A549 (cell line): Measurements from ENCODE around the gene KIAA1755. TPM values are rescaled to one million over a fixed set of nuclear protein-coding genes. Genes with fewer than 3 reads are reported as not detected.
A peak's percentile ranks its signal among the peaks of the same experiment; 100 is the strongest.

Source experiments
- BCL3 ChIP-seq: fragments of >200 bp; sonication (Bioruptor Twin); formaldehyde crosslinking; IDR thresholded peaks from 3 replicates; pipeline ENCODE4 v1.6.1; 2016
- CBX2 ChIP-seq: fragments of 200-600 bp; sonication (generic); IDR thresholded peaks from 2 replicates; pipeline ENCODE4 v1.6.1; 2016; ENCODE audit warnings: low read depth, mild to moderate bottlenecking, borderline replicate concordance
- CHD2 ChIP-seq: fragments of 150-350 bp; IDR thresholded peaks from 2 replicates; pipeline ENCODE4 v1.6.1; 2014; ENCODE audit warnings: low read length; ENCODE audit not compliant: partially characterized antibody
- CHD4 ChIP-seq: fragments of 200-600 bp; sonication (generic); IDR thresholded peaks from 2 replicates; pipeline ENCODE4 v1.6.1; 2016; ENCODE audit warnings: antibody characterized with exemption, mild to moderate bottlenecking, borderline replicate concordance
- EHMT2 ChIP-seq: fragments of 200-600 bp; sonication (generic); IDR thresholded peaks from 2 replicates; pipeline ENCODE4 v1.6.1; 2016; ENCODE audit warnings: antibody characterized with exemption, low read depth, mild to moderate bottlenecking, moderate library complexity
- ELK1 ChIP-seq: fragments of 150-350 bp; IDR thresholded peaks from 2 replicates; pipeline ENCODE4 v1.6.1; 2014; ENCODE audit warnings: low read depth, mild to moderate bottlenecking, low read length
- EP300 ChIP-seq, 2 experiments: fragments of >200 bp; sonication (Bioruptor Twin); formaldehyde crosslinking; IDR thresholded peaks; 2 replicates in 1 of 2; 3 replicates in 1 of 2; pipeline ENCODE4 v1.6.1; 2016 to 2017
- ESRRA ChIP-seq: fragments of 150-350 bp; IDR thresholded peaks from 2 replicates; pipeline ENCODE4 v1.6.1; 2014; ENCODE audit warnings: mild to moderate bottlenecking, low read length, borderline replicate concordance
- FOSB ChIP-seq: fragments of 250-450 bp; sonication (Bioruptor Pico); IDR thresholded peaks from 2 replicates; pipeline ENCODE4 v1.5.0; 2020; ENCODE audit warnings: mild to moderate bottlenecking, moderate library complexity
- FOXS1 ChIP-seq: fragments of 250-450 bp; sonication (Bioruptor Pico); IDR thresholded peaks from 2 replicates; pipeline ENCODE4 v1.5.0; 2020; ENCODE audit warnings: mild to moderate bottlenecking, moderate library complexity
- GATA3 ChIP-seq: IDR thresholded peaks from 2 replicates; pipeline ENCODE4 v1.6.1; 2012; ENCODE audit warnings: borderline replicate concordance
- HDAC2 ChIP-seq: fragments of 200-600 bp; sonication (generic); IDR thresholded peaks from 2 replicates; pipeline ENCODE4 v1.6.1; 2016
- HEYL ChIP-seq: fragments of 250-450 bp; sonication (Bioruptor Pico); IDR thresholded peaks from 2 replicates; pipeline ENCODE4 v1.8.0; 2021; ENCODE audit warnings: mild to moderate bottlenecking, moderate library complexity
- HOXB5 ChIP-seq: fragments of 250-450 bp; sonication (Bioruptor Pico); IDR thresholded peaks from 2 replicates; pipeline ENCODE4 v1.5.0; 2020; ENCODE audit warnings: mild to moderate bottlenecking, moderate library complexity
- JUN ChIP-seq, 2 experiments: fragments of >200 bp; sonication (Bioruptor Twin); formaldehyde crosslinking; IDR thresholded peaks; 2 replicates in 1 of 2; 3 replicates in 1 of 2; pipeline ENCODE4 v1.6.1; 2016 to 2017
- MAX ChIP-seq: IDR thresholded peaks from 2 replicates; pipeline ENCODE4 v1.6.1; 2012
- MAZ ChIP-seq: fragments of 150-350 bp; IDR thresholded peaks from 2 replicates; pipeline ENCODE4 v1.6.1; 2014; ENCODE audit warnings: antibody characterized with exemption, low read depth, low read length, borderline replicate concordance
- NFE2L2 ChIP-seq: fragments of 150-350 bp; conservative IDR thresholded peaks from 2 replicates; pipeline ENCODE4 v1.6.1; 2014; ENCODE audit warnings: low read length
- NPAS2 ChIP-seq: fragments of 250-450 bp; sonication (Bioruptor Pico); IDR thresholded peaks from 2 replicates; pipeline ENCODE4 v1.8.0; 2022; ENCODE audit warnings: mild to moderate bottlenecking, moderate library complexity, borderline replicate concordance
- NR3C1 ChIP-seq: fragments of >200 bp; sonication (Bioruptor Twin); formaldehyde crosslinking; IDR thresholded peaks from 3 replicates; pipeline ENCODE4 v1.6.1; 2017
- PBX3 ChIP-seq: IDR thresholded peaks from 2 replicates; pipeline ENCODE4 v1.6.1; 2012
- RAD21 ChIP-seq, 2 experiments: fragments of >200 bp in 1 of 2; sonication (Bioruptor Twin) in 1 of 2; formaldehyde crosslinking in 1 of 2; IDR thresholded peaks in 1 of 2; conservative IDR thresholded peaks in 1 of 2; 2 replicates in 1 of 2; 3 replicates in 1 of 2; pipeline ENCODE4 v1.6.1; 2012 to 2018; ENCODE audit warnings: inconsistent platforms in 1 of 2
- REST ChIP-seq: fragments of 200-600 bp; sonication (generic); IDR thresholded peaks from 2 replicates; pipeline ENCODE4 v1.6.1; 2016; ENCODE audit warnings: antibody characterized with exemption, mild to moderate bottlenecking, moderate library complexity
- TFCP2L1 ChIP-seq: fragments of 250-450 bp; sonication (Bioruptor Pico); IDR thresholded peaks from 2 replicates; pipeline ENCODE4 v1.5.0; 2021; ENCODE audit warnings: mild to moderate bottlenecking
- TP53 ChIP-seq: fragments of 250-450 bp; sonication (Bioruptor Pico); IDR thresholded peaks from 2 replicates; pipeline ENCODE4 v1.5.0; 2021; ENCODE audit warnings: mild to moderate bottlenecking, moderate library complexity
- ZFP36 ChIP-seq: fragments of 450-650 bp; IDR thresholded peaks from 2 replicates; pipeline ENCODE4 v1.6.1; 2014; ENCODE audit warnings: borderline replicate concordance; ENCODE audit not compliant: partially characterized antibody
- ZNF302 ChIP-seq: fragments of 250-450 bp; sonication (Bioruptor Pico); IDR thresholded peaks from 2 replicates; pipeline ENCODE4 v1.9.0; 2021; ENCODE audit warnings: inconsistent platforms, mild to moderate bottlenecking, moderate library complexity
- ZSCAN20 ChIP-seq: fragments of 250-450 bp; sonication (Bioruptor Pico); IDR thresholded peaks from 2 replicates; pipeline ENCODE4 v1.8.0; 2022; ENCODE audit warnings: mild to moderate bottlenecking, moderate library complexity
- polyA plus RNA-seq, 4 experiments: library from polyadenylated mRNA; depleted of rRNA in 3 of 4; stranded (reverse); fragments of >200 nt; fragmentation: RNase III in 1 of 4; extraction: RNeasy Plus Mini Kit Qiagen cat#74134 plus additional on column Dnase treatment in 1 of 4; gene quantifications; 2 replicates in 3 of 4; 3 replicates in 1 of 4; pipeline ENCODE4 v1.2.3, GENCODE V29; 2011 to 2017

The KIAA1755 gene
- polyA plus RNA-seq, 2 of the 4 experiments (the other 2 are of a cell fraction): 0.04 to 0.21 TPM

GRCh38 chr20:38184101-38184500 lies 76.4 kb downstream of the KIAA1755 start (continued):
- TF ChIP-seq TP53 (CRISPR knock-in tag) (no peak), TFCP2L1 (CRISPR knock-in tag) (no peak), NPAS2 (CRISPR knock-in tag) (no peak), HOXB5 (peak; percentile 99), NR3C1 (no peak), ELK1 (no peak), HDAC2 (no peak), MAZ (no peak), REST (no peak), ZSCAN20 (CRISPR knock-in tag) (no peak), FOSB (CRISPR knock-in tag) (no peak), CBX2 (no peak), EHMT2 (no peak), ZNF302 (CRISPR knock-in tag) (no peak), RAD21 (conservative IDR thresholded peaks at IDR 0.05 in 1 of 2, IDR thresholded peaks at IDR 0.05 in 1 of 2) (no peak), HEYL (CRISPR knock-in tag) (no peak), NFE2L2 (no peak), BCL3 (no peak), PBX3 (peak; percentile 82), ZFP36 (no peak), EP300 (IDR thresholded peaks at IDR 0.05) (peak in 1 of 2 experiments; percentile 71; a peak in 2 of 5 replicates), FOXS1 (CRISPR knock-in tag) (no peak), ESRRA (no peak), CHD4 (no peak), MAX (no peak), JUN (IDR thresholded peaks at IDR 0.05) (peak in 1 of 2 experiments; percentile 33; a peak in 2 of 5 replicates), CHD2 (no peak), GATA3 (peak; percentile 42; the same call in 1 of the 2 replicates)
